Right hindlimb (tissue), 1 donor: ENCODE results near the gene DTNBP1.

Experiments used
- DNase-seq: peaks from one replicate; pipeline ENCODE4 v3.0.0-alpha.2; 2018

DTNBP1 gene

GRCh38 chr6:15586503-15586902 lies 76.3 kb downstream of the DTNBP1 start:
- DNase-seq = no peak

GRCh38 chr6:15585760-15586214 lies 77.0 kb downstream of the DTNBP1 start:
- peak; percentile 46 for DNase-seq

- DNase-seq = no peak
These were observed 80.3 kb downstream of the DTNBP1 start for GRCh38 chr6:15582499-15582898.

GRCh38 chr6:15581751-15582150 lies 81.1 kb downstream of the DTNBP1 start:
- DNase-seq = no peak

GRCh38 chr6:15580326-15580725 lies 82.5 kb downstream of the DTNBP1 start:
- DNase-seq = no peak

GRCh38 chr6:15578716-15579391 lies 84.0 kb downstream of the DTNBP1 start:
- no peak for DNase-seq

- no peak for DNase-seq
These were observed 85.2 kb downstream of the DTNBP1 start for GRCh38 chr6:15577550-15578171.

GRCh38 chr6:15577106-15577505 lies 85.7 kb downstream of the DTNBP1 start:
- DNase-seq = no peak

GRCh38 chr6:15575357-15576033 lies 87.3 kb downstream of the DTNBP1 start:
- no peak for DNase-seq

GRCh38 chr6:15574486-15574885 lies 88.3 kb downstream of the DTNBP1 start:
- DNase-seq = no peak

GRCh38 chr6:15574023-15574422 lies 88.8 kb downstream of the DTNBP1 start:
- no peak for DNase-seq

- no peak for DNase-seq
These were observed 89.4 kb downstream of the DTNBP1 start for GRCh38 chr6:15573384-15573783.

- no peak for DNase-seq
These were observed 90.4 kb downstream of the DTNBP1 start for GRCh38 chr6:15572296-15573016.

- no peak for DNase-seq
These were observed 92.7 kb downstream of the DTNBP1 start for GRCh38 chr6:15570171-15570570.

GRCh38 chr6:15569035-15569995 lies 93.5 kb downstream of the DTNBP1 start:
- DNase-seq = no peak

GRCh38 chr6:15562977-15563376 lies 99.9 kb downstream of the DTNBP1 start:
- no peak for DNase-seq

GRCh38 chr6:15561447-15562199 lies 101.2 kb downstream of the DTNBP1 start:
- no peak for DNase-seq

GRCh38 chr6:15560713-15561112 lies 102.1 kb downstream of the DTNBP1 start:
- no peak for DNase-seq

GRCh38 chr6:15557174-15557573 lies 105.7 kb downstream of the DTNBP1 start:
- DNase-seq = no peak

GRCh38 chr6:15556711-15557110 lies 106.1 kb downstream of the DTNBP1 start:
- DNase-seq = no peak
